GM21717 (cell line): ENCODE measurements around the gene EXOSC5.
"Not testable (repeated sequence)": the region's sequence is repeated elsewhere in the genome, so short reads cannot be mapped to it uniquely, and the experiment has no call there.

Experiments used
- ATAC-seq: cut with Tn5 transposase; IDR thresholded peaks from one replicate; pipeline ENCODE4 v1.9.1; 2021; ENCODE audit warnings: mild to moderate bottlenecking, moderate library complexity; ENCODE audit not compliant: unreplicated experiment

The EXOSC5 gene

DNA sequence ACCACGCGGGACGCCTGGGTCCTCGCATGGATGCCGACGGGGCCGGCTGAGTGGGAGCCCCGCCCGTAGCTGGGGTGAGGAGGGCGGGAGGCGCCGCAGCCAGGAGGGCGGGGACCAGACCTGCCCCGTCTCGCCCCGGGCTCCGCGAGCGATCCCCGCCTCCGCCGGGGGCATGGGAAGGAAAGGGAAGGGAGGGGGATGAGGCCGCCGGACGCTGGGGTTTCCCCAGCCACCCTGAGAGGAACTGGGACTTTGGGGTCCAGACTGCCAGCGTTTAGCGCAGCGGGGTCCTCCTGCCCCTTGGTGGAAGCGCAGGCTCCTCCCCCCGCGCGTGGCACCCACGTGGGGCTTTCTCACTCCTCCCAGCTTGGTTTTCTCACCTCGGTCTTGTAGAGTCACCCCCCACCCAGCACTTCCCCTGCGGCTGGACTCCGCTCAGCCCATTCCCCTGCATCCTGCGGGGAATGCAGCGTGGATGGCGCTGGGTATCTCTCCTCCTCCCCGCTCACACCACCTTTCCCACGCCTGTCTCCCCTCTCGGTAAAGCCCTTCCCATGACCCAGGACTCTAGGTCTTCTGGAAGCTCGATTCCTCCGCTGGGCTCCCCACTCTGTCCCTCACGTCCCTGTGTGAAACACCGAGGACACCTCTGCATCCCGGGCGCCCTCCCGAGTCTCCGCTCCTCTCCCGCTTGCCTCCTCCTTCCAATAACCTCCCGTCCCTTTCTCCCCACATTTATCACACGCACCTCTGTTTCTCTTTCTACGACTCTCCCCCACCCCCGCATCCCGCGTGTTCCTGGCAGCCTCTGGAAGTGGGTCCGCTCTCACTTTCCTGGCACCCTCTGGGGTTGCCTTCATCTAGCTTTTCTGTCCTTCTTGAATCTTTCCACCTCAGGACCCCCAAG is 45.6 kb downstream of the EXOSC5 start:
- ATAC-seq: no peak

DNA sequence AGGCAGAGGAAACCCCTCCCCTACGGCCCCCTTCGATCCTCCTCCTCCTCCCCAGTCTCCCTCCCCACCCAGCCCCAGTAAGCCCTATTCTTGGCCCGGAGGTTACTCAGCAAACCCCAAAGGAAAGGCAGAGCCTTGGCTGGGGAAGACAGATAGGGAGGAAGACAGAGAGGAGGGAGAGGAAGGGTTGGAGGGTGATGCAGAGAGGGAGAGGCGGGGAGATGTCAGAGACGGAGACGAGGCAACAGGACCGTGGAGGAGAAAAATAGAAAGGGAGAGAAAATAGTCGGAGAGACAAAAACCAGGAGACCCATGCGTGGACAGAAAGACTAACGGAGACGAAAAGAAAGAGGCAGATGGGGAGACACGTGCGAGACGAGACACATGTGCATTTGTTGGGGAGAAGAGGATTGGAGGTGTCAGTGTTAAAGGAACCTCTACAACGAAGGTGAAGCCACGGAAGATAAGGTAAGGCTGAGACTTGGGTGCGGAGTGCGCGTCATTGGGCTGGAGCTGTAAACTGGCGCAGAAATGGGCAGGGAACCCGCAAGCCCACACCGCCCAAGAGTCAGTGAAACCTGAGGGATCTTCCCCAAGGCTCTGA is 46.3 kb downstream of the EXOSC5 start:
- no peak for ATAC-seq

DNA sequence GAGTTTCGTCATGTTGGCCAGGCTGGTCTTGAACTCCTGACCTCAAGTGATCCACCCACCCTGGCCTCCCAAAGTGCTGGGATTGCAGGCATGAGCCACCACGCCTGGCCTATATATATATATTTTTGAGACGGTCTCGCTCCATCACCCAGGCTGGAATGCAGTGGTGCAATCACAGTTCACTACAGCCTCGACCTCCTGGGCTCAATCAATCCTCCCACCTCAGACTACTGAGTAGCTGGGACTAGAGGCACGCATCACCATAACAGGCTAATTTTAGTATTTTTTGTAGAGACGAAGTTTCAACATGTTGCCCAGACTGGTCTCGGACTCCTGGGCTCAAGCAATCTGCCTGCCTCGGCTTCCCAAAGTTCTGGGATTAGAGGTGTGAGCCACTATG is 50.2 kb downstream of the EXOSC5 start:
- ATAC-seq: not testable (repeated sequence)

DNA sequence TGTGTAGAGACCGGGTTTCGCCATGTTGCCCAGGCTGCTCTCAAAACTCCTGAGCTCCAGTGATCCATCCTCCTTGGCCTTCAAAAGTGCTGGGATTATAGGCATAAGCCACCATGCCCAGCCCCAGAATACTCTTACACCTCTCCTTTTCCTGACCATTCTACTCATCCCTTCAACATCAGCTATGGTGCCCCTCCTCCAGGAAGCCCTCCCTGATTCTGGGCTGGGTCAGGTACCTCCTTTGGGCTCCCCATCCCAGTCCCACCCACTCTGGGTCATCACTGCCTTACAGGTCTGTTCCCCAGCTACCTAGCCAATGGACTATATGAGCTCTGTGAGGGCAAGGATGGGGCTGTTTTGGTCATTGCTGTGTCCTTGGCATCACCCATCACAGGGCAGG is 53.0 kb downstream of the EXOSC5 start:
- ATAC-seq: no peak

DNA sequence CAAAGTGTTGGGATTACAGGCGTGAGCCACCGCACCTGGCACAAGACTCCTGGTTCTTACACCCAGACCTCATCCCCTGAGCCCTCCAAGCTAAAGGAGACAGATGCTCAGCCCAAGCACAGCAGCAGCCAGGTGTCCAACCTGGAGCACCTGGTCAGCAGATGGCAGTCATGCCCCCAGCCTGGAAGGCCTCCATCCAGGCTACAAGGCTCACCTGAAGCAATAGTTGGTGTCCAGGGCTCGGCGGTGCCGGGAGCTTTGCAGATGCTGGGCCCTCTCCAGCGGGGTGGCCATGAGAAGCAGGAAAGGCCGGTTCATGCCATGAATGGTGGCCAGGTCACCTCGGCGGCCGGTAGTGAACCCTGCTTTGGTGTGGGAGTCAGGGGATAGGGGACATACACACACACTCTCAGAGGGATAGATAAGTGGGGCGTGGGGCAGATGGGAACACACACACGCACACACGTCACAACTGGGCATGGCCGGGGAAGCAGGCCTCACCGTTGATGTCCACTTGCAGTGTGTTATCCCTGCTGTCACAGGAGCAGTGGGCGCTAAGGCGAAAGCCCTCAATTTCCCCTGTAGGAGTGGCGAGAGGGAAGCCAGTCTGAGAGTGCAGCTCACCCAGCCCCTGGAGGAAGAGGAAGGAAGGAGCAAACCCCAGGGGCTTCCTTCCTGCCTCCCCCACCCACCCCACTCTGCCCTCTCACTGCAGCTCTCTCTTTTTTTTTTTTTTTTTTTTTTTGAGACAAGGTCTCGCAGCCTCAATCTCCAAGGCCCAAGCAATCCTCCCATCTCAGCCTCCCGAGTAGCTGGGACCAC is 55.3 kb downstream of the EXOSC5 start:
- ATAC-seq: no peak

DNA sequence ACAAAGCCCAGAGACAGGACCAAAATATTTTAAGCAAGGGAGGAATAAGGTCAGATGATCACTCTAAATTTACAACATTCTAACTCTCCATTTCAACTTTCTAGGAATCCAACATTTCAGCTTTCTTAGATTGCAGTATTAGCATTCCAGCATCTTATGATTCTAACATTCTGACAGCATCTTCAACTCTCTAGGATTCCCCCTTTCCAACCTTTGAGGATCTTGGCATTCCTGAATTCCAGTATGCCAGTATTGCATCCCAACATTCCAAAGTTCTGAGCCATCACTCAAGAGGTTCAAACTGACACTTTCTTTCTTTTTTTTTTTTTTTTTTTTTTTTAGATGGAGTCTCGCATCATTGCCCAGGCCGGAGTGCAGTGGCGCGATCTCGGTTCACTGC is 57.2 kb downstream of the EXOSC5 start:
- ATAC-seq: no peak
